AG20443 (cell line): ENCODE results near the gene POLR1B.
"Not testable (repeated sequence)": the region's sequence is repeated elsewhere in the genome, so short reads cannot be mapped to it uniquely, and the experiment has no call there.

Experiments
- DNase-seq: peaks from one replicate; pipeline ENCODE4 v3.0.0; 2012; ENCODE audit warnings: low spot score, mixed read lengths

Gene POLR1B

DNA sequence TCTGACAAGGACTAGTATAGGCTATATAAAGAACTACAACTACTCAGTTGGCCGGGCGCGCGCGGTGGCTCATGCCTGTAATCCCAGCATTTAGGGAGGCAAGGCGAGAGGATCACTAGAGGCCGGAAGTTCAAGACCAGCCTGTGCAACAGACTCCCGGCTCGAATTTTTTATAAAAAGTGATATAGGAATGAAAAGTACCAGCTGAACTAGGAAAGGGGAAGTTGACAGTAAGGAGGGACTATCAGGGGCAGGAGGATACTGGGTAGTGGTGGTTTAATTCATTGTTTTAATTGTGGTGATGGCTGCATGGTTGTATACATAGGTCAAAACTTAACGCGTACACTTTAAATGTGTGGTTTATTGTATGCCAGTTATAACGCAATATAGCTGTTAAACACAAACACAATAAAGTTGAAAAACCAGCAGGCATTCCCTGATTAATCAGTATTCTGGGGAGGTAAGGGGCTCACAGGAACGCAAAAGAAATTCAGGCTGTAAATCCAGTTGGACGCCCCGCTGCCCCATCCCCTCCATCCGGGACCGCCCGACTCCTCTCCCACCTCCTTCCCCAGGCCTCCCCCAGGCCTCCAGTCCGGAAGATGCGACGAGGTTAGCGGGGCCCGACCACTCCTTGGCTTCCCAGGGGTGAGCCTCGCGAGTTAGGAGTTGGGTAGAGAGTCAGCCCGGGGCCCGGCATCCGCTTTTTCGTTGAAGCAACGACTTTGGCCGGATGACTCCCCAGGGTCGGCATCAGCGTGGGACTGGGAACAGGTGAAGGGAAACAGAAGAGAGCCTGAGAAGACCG lies 746 bp upstream of the POLR1B start:
- DNase-seq, result peak; percentile 87

DNA sequence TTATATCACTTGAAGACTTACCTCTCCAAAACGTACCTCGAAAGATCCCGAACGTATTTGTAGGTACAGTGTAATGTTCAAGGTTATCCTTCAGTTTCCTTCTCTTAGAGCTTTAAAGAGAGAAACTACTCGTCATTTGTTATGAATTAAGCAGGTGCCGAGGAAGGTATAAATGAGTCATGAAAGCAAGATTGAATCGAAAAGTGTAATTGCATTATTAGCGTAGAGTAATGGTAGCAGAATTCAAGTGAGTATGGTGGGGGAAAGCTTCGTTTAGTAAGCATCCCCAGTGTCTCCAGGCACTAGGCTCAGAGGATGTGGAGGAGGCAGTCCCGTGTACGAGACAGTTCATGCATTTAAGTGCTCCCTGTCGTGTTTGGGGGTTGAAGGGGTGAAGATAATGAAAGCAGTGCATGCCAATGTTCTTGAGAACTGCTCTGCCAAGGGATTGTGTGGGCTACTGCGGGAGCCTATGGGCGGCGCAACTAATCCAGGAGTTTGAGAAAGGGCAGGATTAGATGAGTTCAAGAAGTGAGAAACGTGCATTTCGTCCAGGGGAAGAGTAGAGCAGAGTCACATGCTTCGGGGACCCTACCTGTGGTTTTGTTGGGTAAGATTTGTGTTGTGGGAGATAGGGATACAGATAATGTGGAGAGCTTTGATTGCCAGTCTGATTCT lies 858 bp downstream of the POLR1B start:
- DNase-seq, result peak; percentile 21

DNA sequence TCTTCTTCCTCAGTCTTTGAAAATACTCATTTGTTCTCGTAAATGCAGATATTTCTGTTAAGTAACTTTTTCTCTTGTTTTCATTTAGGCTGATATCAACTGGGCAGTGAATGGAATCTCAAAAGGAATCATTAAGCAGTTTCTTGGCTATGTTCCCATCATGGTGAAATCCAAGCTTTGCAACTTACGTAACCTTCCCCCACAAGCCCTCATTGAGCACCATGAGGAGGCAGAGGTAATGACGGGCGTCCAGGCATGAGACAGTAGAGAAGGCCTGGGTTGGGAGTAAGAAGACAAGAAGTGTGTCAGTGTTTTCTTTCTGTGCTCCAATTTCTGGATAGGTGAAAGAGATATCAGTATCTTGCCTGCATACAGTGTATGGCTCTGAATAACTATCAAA lies 5.1 kb downstream of the POLR1B start:
- DNase-seq, result no peak

DNA sequence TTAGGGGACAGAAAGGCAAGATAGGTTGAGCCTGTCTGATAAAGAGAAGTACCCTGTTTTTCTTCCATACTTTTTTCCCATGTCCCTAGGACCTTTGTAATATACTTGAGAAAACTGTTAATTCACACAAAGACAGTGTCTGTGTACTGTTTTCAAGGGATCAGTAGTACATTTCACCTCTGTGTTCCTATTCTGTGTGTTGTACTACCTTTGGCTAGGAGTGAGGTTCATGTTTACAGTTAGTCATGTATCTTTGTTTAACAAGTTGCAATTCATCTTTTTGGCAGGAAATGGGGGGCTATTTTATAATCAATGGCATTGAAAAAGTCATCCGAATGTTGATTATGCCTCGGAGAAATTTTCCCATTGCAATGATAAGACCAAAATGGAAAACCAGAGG lies 6.7 kb downstream of the POLR1B start:
- DNase-seq, result no peak

DNA sequence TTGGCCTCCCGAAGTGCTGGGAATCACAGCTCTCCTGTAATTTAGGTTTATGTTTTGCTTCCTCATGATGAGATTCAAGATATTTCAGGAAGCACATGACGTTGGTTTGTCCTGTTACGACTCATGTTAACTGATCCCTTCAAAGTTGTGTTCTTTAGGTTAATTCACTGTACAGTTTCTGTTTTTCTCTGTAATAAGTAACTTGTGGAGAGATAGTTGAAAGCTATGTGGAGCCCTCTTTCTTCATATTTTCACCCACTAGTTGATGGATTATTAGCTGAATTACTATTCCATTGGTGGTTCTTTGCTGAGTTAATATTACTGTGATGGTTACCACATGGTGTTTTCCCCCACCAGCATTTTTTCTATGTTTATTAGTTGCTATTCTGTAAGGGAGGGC lies 23.8 kb downstream of the POLR1B start:
- DNase-seq, result no peak

DNA sequence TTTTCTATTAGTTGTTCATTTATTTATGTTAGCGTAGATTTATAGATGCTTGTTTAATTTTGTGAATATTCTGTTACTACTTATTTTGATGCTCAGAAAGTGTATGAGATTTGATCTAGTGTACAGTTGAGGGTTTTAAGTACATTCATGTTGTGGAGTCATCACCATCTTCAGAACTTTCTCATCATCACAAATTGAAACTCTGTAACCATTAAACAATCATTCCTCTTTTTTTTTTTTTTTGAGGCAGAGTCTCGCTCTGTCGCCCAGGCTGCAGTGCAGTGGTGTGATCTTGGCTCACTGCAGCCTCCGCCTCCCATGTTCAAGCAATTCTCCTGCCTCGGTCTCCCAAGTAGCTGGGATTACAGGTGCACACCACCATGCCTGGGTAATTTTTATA lies 24.2 kb downstream of the POLR1B start:
- not testable (repeated sequence) for DNase-seq

DNA sequence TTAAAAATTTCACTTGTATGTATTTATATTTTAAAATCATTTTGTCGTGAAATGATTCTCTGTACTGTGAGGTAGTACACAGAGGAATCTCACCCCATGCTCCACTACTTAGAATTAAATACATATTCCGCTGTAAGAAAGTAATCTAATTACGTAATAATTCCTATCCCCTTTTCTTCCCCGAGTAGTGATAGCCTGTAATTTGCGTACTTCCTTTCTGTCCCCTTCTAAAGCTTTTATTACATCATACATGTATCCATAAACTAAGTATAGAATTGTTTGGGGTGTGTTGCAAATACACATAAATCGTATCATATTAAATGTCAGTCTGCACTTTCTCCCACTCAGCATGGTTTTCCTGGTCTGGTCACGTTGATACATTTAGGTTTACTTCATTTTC lies 29.7 kb downstream of the POLR1B start:
- DNase-seq, result no peak

DNA sequence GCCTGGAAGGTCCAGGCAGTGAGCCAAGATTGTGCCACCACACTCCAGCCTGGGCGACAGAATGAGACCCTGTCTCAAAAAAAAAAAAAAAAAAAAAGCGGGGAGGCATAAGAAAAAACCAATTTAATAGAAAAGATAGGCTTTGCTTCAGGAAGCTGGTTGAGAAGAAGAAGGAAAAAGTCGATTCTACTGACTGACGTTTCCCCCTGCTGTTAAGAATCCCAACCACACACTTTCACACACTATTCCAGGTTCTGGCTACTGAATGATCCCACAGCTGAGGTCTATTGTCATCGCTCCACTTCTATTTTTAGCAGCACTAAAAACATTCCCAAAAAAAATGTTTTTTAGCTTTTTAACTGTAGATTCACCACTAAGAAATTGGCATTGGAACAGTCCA lies 35.5 kb downstream of the POLR1B start:
- peak; percentile 34 for DNase-seq

DNA sequence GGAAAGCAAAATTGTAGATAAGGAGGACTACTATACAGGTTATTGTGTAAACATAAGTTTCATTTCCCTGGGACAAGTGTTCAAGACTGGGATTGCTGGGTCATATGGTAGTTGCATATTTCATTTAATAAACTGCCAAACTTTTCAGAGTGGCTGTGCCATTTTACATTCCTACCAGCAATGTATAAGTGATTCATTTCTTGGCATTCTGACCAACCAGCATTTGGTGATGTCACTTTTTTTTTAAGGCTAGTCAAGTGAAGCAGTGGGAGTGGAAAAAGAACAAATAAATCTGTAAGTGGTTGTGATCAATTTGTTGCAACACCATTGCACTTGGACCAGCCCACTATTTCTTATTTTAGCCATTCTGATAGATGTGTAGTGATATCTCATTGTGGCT lies 37.0 kb downstream of the POLR1B start:
- DNase-seq, result peak; percentile 27

DNA sequence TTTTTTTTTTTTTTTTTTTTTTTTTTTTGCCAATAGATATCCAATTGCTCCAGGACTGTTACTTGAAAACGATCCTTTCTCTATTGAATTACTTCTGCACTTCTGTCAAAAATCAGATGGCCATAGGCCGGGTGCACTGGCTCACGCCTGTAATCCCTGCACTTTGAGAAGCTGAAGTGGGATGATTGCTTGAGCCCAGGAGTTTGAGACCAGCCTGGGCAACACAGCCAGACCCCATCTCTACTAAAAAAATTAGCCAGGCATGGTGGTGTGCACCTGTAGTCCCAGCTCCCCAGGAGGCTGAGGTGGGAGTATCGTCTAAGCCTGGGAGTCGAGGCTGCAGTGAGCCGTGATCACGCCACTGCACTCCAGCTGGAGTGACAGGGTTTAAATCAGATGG lies 37.8 kb downstream of the POLR1B start:
- DNase-seq, result no peak

DNA sequence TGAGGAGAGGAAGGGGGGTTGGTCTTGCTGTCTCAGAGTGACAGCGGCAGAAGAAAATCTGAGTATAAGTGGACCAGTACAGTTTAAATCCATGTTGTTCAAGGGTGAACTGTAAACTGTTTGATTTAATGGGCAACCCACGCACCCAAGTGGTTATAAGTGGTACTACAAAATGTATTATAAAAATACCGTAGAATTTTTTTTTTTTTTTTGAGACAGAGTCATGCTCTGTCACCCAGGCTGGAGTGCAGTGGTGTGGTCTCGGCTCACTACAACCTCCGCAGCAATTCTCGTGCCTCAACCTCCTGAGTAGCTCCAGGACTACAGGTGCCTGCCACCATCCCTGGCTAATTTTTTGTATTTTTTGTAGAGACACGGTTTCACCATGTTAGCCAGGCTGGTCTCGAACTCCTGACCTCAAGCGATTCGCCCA lies 40.1 kb downstream of the POLR1B start:
- peak; percentile 35 for DNase-seq

DNA sequence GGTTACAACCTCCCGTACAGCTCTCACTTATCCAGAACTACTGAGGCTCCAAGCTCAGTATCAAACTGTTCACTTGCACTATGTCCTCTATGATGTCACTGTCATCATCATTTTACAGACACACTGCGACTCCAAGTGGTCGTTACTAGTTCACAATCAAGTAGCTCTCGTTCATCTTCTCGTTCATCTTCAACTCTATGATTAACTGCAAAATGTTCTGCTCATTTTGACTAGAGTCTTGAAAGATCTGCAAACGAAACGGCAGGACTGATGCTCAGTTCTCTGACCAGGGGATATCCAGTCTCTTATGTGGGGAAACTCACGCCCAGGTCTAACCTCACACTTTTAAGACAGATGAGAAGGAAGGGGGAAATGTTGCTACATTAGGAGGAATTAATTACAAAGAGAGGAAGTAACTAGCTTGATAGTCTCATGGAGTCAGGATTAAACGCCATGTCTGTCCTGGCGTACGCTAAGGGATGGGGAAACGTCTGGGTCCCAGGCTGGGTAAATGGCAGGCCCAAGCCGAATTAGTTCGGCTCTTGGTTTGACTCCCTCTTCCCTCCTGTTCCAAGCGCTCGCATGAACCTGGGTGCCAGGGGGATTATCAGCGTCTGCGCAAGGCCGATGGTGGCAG lies 41.4 kb downstream of the POLR1B start:
- no peak for DNase-seq

DNA sequence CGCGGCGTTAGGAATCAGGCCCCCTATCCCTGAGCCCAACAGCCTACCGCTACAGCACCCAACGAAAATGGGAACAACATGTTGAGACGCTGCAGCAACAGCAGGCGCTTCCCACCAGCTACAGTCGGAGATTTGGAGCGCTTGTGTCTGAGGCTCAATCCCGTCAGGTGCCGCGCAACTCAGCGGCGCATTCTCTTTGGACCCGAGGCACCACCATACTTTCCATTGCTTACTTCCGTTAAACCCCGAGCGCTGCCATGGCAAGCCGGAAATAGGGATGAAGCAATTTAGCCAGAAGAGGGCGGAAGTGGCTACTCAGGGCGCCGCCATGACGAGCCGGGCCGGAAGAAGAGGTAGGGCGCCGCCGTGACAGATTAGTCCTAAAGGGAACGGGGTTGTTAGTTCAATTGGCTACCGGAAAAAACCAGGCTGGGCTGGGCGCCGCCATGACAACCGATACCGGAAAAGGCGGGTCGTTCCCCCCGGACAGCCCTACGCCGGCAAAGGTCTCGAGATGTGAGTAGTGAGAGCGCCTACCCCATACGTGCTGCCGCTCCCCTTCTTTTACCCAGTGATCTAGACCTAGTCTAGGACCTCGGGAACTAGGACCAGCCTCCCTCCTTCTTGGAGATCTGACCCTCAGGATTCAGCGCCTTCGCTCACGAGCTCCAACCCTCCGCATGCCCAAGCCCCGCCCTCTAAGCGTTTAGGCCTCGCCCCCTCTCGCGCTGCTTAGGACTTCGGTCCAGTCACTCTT lies 42.0 kb downstream of the POLR1B start, which contains the start of gene CHCHD5:
Gene CHCHD5 (plus strand): TSS at position 476 of the 757 bp plus-strand sequence. CDS start 39 bp downstream, at position 515.
- peak; percentile 94 for DNase-seq

DNA sequence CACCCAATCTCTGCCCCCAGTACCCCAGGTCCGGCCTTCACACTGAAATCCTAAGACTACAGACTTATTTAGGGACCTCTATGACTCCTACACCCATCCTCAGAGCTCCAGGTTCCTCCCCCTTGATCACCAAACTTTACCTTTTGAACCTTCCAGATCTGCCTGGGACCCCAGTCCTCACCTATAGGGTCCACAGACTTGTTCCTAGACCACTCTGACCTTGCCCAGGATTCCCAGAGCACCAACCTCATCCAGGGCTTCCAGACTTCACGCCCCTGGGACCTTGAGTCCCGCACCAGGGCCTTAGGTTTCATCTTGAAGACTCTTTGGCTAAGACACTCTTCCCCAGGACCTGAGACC lies 42.6 kb downstream of the POLR1B start:
- no peak for DNase-seq

DNA sequence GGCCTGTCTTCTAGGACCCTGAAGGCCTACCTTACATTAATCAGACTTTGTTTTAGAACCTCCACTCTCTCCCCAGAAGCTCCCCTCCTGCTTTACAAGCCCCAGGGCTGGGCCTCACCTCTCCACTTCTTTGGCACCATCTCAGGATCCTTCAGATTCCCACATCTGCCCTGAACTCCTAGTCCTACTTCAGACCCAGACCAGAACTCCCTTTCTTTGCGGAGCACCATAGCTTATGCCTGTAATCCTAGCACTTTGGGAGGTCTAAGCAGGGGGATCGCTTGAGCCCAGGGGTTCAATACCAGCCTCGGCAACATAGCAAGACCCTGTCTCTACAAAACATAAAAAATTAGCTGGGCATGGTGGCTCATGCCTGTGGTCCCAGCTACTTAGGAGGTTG lies 43.1 kb downstream of the POLR1B start:
- no peak for DNase-seq

DNA sequence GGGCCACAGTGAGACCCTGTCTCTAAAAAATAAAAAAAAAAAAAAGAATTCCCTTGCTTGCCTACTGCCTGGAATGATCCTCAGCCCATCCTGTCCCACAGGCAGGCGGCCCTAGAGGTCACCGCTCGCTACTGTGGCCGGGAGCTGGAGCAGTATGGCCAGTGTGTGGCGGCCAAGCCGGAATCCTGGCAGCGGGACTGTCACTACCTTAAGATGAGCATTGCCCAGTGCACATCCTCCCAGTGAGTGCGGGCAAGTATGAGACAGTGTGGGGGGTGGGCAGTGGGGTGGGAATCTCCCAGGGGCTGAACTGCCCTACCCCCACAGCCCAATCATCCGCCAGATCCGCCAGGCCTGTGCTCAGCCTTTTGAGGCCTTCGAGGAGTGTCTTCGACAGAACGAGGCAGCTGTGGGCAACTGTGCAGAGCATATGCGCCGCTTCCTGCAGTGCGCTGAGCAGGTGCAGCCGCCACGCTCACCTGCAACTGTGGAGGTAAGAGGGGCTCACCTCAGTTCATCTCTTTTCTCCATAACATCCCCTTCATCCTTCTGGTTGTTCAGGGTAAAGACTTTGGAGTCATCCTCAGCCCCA lies 43.7 kb downstream of the POLR1B start:
- no peak for DNase-seq

DNA sequence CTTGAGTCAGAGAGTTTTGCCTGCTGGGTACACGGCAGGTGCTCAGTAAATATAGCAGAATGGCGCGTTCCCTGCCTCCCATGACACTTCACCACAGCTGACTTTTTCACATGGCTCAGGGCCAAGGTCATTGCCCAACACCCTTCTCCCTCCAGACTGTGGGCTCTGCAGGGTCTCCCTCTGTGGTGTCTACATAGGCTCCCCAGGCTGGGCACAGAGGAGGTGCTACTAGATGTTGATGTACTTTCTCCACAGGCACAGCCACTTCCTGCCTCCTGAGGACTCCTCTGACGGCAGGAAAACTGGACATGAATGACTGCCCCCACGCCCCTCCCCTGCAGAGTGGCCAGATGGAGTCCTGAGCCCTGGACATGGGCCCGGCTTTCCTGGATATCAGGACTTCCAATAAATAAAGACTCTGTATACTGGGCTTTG lies 46.4 kb downstream of the POLR1B start:
- no peak for DNase-seq

DNA sequence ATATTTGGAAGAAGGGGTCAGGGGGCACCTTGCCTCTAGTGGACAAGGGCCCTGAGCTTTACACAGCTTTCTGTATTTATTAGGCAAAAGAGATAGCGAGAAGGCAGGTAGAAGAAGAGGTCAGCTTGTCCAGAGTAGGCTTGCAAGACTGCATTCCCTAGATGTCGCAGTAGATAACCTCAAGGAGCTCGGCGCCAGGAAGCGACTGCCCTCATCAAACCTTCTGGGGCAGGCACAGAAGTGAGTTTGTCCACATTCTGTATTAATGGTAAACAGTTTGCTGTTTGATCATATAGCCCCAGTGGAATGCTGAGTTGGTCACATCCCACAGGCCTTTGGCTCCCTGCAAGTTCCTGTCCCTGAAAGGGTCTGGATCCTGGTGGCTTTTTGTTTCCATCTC lies 49.1 kb downstream of the POLR1B start:
- no peak for DNase-seq

DNA sequence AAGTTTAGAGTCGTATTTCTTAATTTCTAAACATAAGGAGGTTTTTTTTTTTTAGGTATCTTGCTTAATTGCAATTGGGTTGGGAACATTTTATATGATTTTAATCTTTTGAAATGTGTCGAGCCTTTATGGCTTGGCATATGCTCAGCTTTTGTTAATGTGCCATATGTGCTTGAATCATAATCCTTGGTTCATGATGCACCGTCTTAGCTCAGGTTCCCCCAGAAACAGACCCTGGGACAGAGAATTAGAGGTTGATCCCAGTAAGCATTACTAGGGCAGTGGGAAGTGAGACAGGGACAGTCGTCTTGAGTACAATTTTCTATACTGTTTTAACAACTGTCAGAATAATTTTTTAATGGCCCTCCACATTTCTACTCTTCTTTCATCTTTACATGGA lies 51.5 kb downstream of the POLR1B start:
- DNase-seq, result no peak

DNA sequence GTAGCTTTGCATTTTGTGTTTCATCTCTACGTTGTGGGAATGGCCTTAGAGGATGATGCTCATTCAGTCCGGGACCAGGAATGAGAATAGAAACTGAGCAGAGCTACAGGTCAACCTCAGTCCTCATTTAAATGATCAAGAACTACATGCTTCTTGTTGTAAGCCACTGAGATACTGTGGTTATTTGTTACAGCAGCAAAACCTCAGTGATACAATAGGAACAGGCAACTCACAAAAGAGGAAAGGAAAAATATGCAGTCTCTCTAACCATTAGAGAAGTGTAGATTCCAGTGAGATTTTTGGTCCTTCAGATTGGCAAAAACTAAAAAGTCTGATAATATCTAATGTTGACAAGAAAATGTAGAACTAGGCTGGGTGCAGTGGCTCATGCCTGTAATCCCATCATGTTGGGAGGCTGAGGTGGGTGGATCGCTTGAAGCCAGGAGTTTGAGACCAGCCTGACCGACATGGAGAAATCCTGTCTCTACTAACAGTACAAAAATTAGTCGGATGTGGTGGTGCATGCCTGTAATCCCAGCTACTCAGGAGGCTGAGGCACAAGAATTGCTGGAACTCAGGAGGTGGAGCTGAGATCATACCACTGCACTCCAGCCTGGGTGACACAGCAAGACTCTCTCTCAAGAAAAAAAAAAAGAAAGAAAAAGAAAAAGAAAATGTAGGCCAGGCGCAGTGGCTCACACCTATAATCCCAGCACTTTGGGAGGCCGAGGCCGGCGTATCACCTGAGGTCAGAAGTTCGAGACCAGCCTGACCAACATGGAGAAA lies 55.5 kb downstream of the POLR1B start:
- DNase-seq, result no peak

DNA sequence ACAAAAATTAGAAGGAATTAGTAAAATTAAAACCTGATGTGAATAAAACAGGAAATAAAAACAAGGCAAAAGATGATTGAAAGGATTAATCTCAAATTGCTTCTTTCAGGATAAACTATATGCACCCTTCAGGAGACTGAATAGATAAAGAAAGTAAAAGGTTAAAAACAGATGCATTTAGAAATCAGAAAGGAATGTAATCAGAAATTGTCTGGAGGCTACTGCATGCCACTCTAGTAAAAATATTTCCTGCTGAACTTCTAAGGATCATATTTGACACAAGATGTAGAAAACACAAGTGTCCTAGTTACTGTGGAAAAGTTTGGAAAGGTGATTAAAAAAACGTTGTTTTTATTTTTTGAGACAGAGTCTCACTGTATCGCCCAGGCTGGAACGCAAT lies 58.4 kb downstream of the POLR1B start:
- DNase-seq, result no peak
